Measurements from ENCODE around the gene WDR7. TPM values are rescaled to one million over a fixed set of nuclear protein-coding genes. Genes with fewer than 3 reads are reported as not detected.

Gene WDR7
- total RNA-seq, 1 experiment from 2014 or later, result 11.5 TPM

- H3K9me2 ChIP-seq (ENCODE audit: insufficient read depth), result no peaks in the 10 kb centered on the region
- H4K20me1 ChIP-seq (ENCODE audit: insufficient read depth), result no peaks in the 10 kb centered on the region
- RAD21 ChIA-PET (ENCODE audit: low non-redundant PET in 1 of 2, low total read pairs in 2 of 2, uncharacterized antibody in 2 of 2, unreplicated experiment in 2 of 2), result no interaction called here
- no TSS peak for BruUV-seq (replicated peaks)
- no peaks in the 10 kb centered on the region for H3K9me3 ChIP-seq (ENCODE audit: control insufficient read depth in 1 of 2, insufficient read depth in 1 of 2, low read depth in 1 of 2, low read length in 2 of 2)
- H3K27ac ChIP-seq (ENCODE audit: low read depth, low read length), result no peak overlapping the region
- H3K4me1 ChIP-seq (ENCODE audit: control insufficient read depth in 1 of 2, insufficient read depth in 2 of 2, low read length in 2 of 2), result no peaks in the 10 kb centered on the region
- H3K4me2 ChIP-seq (ENCODE audit: low read length), result no peak overlapping the region
- TF ChIP-seq FOSL1 (IDR thresholded peaks at IDR 0.05; ENCODE audit: low read depth), result no peak
- TF ChIP-seq EZH2 (IDR thresholded peaks at IDR 0.05), result no peak
- TF ChIP-seq ELF1 (IDR thresholded peaks at IDR 0.05; ENCODE audit: borderline replicate concordance, low read depth), result no peak
- no peak for TF ChIP-seq CEBPB (IDR thresholded peaks at IDR 0.05; ENCODE audit: low read depth)
- H3K36me3 ChIP-seq (ENCODE audit: control insufficient read depth in 1 of 2, insufficient read depth in 2 of 2, low read length in 2 of 2), result no peaks in the 10 kb centered on the region; a peak in 1 of 4 replicates
- H3K9ac ChIP-seq (ENCODE audit: low read length), result no peak overlapping the region
- H3K79me2 ChIP-seq (ENCODE audit: insufficient read depth, low read length), result no peaks in the 10 kb centered on the region
- POLR2A ChIA-PET, result no interaction called here
- DNase-seq (ENCODE audit: low read depth, low spot score), result no peak
- no peak overlapping the region for H3K4me3 ChIP-seq (replicated peaks in 1 of 2; ENCODE audit: low read depth in 1 of 2, low read length in 2 of 2)
- CTCF ChIA-PET, result no interaction called here
- no peaks in the 10 kb centered on the region for H3K27me3 ChIP-seq (ENCODE audit: insufficient read depth, low read length)
- H2AFZ ChIP-seq (ENCODE audit: low read depth, low read length, poor library complexity, severe bottlenecking), result no peak overlapping the region
- no peak for ATAC-seq
- intact Hi-C loops (cut with micrococcal nuclease), result no loop called here
These were observed 283.7 kb downstream of the WDR7 start for GRCh38 chr18:56934906-56935305.

GRCh38 chr18:56935434-56936040, 284.4 kb downstream of the WDR7 start:
- H3K36me3 ChIP-seq (ENCODE audit: control insufficient read depth in 1 of 2, insufficient read depth in 2 of 2, low read length in 2 of 2), result no peaks in the 10 kb centered on the region; a peak in 1 of 4 replicates
- ChIA-PET POLR2A (no interaction called here), RAD21 (ENCODE audit: low non-redundant PET in 1 of 2, low total read pairs in 2 of 2, uncharacterized antibody in 2 of 2, unreplicated experiment in 2 of 2) (no interaction called here), CTCF (no interaction called here)
- H3K79me2 ChIP-seq (ENCODE audit: insufficient read depth, low read length), result no peaks in the 10 kb centered on the region
- H3K27ac ChIP-seq (ENCODE audit: low read depth, low read length), result no peak overlapping the region
- H3K4me3 ChIP-seq (replicated peaks in 1 of 2; ENCODE audit: low read depth in 1 of 2, low read length in 2 of 2), result no peak overlapping the region
- H3K4me1 ChIP-seq (ENCODE audit: control insufficient read depth in 1 of 2, insufficient read depth in 2 of 2, low read length in 2 of 2), result no peaks in the 10 kb centered on the region
- H4K20me1 ChIP-seq (ENCODE audit: insufficient read depth), result no peaks in the 10 kb centered on the region
- BruUV-seq (replicated peaks), result no TSS peak
- H2AFZ ChIP-seq (ENCODE audit: low read depth, low read length, poor library complexity, severe bottlenecking), result no peak overlapping the region
- intact Hi-C loops (cut with micrococcal nuclease), result no loop called here
- no peak for TF ChIP-seq SRF (IDR thresholded peaks at IDR 0.05; ENCODE audit: low read depth)
- TF ChIP-seq SP1 (IDR thresholded peaks at IDR 0.05; ENCODE audit: low read depth), result no peak
- no peak for TF ChIP-seq SIN3A (IDR thresholded peaks at IDR 0.05; ENCODE audit: low read depth)
- TF ChIP-seq CTCF (IDR thresholded peaks at IDR 0.05 in 2 of 3, conservative IDR thresholded peaks at IDR 0.05 in 1 of 3; ENCODE audit: borderline replicate concordance in 1 of 3, insufficient read depth in 1 of 3, low read depth in 2 of 3, low read length in 2 of 3), result no peak
- no peak for TF ChIP-seq FOSL1 (IDR thresholded peaks at IDR 0.05; ENCODE audit: low read depth)
- no peaks in the 10 kb centered on the region for H3K27me3 ChIP-seq (ENCODE audit: insufficient read depth, low read length)
- no peaks in the 10 kb centered on the region for H3K9me3 ChIP-seq (ENCODE audit: control insufficient read depth in 1 of 2, insufficient read depth in 1 of 2, low read depth in 1 of 2, low read length in 2 of 2)
- no peak overlapping the region for H3K4me2 ChIP-seq (ENCODE audit: low read length)
- H3K9ac ChIP-seq (ENCODE audit: low read length), result no peak overlapping the region
- H3K9me2 ChIP-seq (ENCODE audit: insufficient read depth), result no peaks in the 10 kb centered on the region
- DNase-seq (ENCODE audit: low read depth, low spot score) (no peak), ATAC-seq (no peak)
